SK-N-MC (cell line): ENCODE results near the gene PEF1.

Source experiments
- EZH2 ChIP-seq: fragments of 200-600 bp; sonication (generic); IDR thresholded peaks from one replicate; pipeline ENCODE4 v1.6.1; 2017; ENCODE audit warnings: antibody characterized with exemption
- POLR2AphosphoS5 ChIP-seq: IDR thresholded peaks from 2 replicates; pipeline ENCODE4 v1.6.1; 2012; ENCODE audit warnings: mild to moderate bottlenecking, low read depth, low read length, borderline replicate concordance

DNA sequence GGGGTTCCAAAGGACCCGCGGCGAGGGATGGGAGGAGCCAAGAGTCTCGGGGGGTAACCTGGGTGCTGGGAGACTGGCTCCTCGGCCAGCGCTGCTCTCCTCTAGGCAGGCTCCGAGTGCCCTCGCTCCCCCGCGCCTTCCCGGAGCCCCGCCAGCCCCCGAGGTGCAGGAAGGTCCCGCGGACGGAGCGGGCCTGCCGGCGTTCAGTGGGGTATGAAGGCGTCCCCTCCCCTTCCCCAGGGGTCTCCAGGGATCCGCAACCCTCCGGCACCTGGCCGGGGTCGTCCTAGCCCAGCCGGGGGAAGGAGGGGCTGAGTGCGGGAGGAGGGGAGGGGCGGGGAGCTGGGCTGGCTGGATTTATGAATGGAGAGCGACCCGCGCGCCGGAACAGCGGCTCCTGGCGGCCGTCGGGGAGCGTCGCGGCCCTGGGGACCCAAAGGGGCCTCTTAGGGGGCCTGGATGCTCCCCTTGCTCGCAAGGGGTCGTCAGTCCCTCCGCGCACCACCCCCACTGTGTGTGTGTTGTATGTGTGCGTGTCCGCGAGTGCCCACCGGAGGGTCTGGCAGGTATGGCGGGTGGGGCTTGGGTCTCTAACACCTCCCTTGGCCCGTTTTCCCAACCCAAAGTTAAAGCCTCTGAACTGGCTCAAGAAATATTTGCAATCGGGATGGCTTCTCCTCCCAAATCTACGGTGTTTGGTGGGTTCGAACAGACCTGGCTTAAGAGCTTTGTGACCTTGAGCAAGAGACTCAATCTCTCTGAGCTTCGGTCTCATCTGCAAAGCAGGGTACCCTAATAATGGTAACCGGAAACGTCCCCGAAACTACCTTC, 26.5 kb downstream of the PEF1 start:
- TF ChIP-seq POLR2AphosphoS5 (no peak), EZH2 (no peak)
